ENCODE measurements around the gene SGSM2.

The SGSM2 gene

GRCh38 chr17:2357237-2357636 lies 19.9 kb downstream of the SGSM2 start:
- peaks cover 18% of the 10 kb centered on the region for H3K4me1 Mint-ChIP-seq (ENCODE audit: low read depth)
- H3K36me3 Mint-ChIP-seq (ENCODE audit: low read depth), result peaks cover 3% of the 10 kb centered on the region
- H3K4me3 Mint-ChIP-seq, result no peak overlapping the region
- no peak overlapping the region for H3K27ac Mint-ChIP-seq
- H3K9me3 Mint-ChIP-seq, result no peaks in the 10 kb centered on the region
- no peaks in the 10 kb centered on the region for H3K27me3 Mint-ChIP-seq

DNA sequence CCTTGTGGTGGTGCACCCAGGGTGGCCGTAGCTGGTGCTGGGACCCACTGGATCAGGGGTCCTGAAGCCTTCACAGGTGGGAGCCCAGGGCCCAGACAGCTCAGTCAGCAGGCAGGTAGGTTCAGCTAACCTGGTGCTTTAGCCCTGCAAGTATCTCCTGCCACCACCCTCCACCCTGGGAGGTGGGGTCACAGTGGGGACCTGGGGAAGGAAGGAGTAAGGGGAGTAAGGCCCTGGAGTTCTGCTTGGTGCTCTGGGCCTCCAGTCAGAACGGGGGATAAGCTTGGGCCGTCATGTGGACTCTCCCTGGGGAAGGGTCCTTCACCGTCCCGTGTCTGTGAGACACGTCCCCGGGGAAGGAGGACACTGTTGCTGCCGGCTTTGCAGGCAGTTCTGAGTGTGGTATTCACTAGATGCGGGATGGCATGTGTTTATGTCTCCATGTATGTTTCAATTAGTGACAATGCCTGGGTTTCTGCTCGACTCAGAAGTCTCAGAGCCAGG lies 20.7 kb downstream of the SGSM2 start:
- Mint-ChIP-seq H3K4me3 (no peak overlapping the region), H3K27me3 (no peaks in the 10 kb centered on the region), H3K9me3 (no peaks in the 10 kb centered on the region), H3K27ac (no peak overlapping the region), H3K36me3 (ENCODE audit: low read depth) (peaks cover 6% of the 10 kb centered on the region), H3K4me1 (ENCODE audit: low read depth) (peaks cover 16% of the 10 kb centered on the region)

- H3K36me3 Mint-ChIP-seq (ENCODE audit: low read depth), result peaks cover 6% of the 10 kb centered on the region
- no peak overlapping the region for H3K27ac Mint-ChIP-seq
- H3K27me3 Mint-ChIP-seq, result no peaks in the 10 kb centered on the region
- H3K9me3 Mint-ChIP-seq, result no peaks in the 10 kb centered on the region
- no peaks in the 10 kb centered on the region for H3K4me1 Mint-ChIP-seq (ENCODE audit: low read depth)
- H3K4me3 Mint-ChIP-seq, result no peak overlapping the region
Observed at GRCh38 chr17:2361010-2361760, 23.9 kb downstream of the SGSM2 start.

- Mint-ChIP-seq H3K36me3 (ENCODE audit: low read depth) (peaks cover 6% of the 10 kb centered on the region), H3K27me3 (no peaks in the 10 kb centered on the region), H3K9me3 (no peaks in the 10 kb centered on the region), H3K4me3 (no peak overlapping the region), H3K27ac (no peak overlapping the region), H3K4me1 (ENCODE audit: low read depth) (no peaks in the 10 kb centered on the region)
Observed at GRCh38 chr17:2362016-2362415, 24.7 kb downstream of the SGSM2 start.

DNA sequence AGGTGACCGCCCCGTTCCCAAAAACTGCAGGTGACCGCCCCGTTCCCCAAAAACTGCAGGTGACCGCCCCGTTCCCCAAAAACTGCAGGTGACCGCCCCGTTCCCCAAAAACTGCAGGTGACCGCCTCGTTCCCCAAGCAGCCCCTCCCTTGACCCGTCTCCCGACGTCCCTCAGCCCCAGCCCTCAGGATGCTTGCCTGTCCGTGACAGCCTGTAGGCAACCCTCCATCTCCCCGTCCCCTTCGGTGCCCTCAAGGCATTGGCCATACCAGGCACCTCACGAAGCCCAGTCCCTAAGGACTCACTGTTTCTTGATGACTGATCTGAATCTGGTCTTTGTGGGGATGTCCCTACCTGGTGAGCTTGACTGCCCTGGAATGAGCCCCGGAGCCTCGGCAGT lies 25.1 kb downstream of the SGSM2 start:
- H3K9me3 Mint-ChIP-seq, result no peaks in the 10 kb centered on the region
- H3K4me1 Mint-ChIP-seq (ENCODE audit: low read depth), result no peaks in the 10 kb centered on the region
- no peaks in the 10 kb centered on the region for H3K27me3 Mint-ChIP-seq
- no peak overlapping the region for H3K4me3 Mint-ChIP-seq
- no peak overlapping the region for H3K27ac Mint-ChIP-seq
- peaks cover 6% of the 10 kb centered on the region for H3K36me3 Mint-ChIP-seq (ENCODE audit: low read depth)

DNA sequence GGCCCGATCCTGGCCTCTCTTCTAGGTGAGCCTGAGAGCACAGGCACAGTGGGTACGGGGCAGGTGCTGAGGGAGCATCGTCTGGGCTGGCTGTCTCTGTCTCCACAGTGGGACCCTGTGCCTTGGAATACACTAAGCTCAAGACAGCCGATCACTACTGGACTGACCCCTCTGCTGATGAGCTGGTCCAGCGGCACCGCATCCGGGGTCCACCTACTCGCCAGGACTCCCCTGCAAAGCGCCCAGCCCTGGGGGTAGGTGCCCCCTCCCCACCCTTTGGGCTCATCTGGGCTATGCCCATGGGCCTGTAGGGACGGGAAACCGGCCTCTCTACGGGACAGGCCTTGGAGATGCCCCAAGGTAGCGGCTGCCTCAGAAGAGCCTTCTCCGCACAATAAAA lies 25.6 kb downstream of the SGSM2 start:
- Mint-ChIP-seq H3K4me3 (no peak overlapping the region), H3K36me3 (ENCODE audit: low read depth) (peaks cover 3% of the 10 kb centered on the region)

DNA sequence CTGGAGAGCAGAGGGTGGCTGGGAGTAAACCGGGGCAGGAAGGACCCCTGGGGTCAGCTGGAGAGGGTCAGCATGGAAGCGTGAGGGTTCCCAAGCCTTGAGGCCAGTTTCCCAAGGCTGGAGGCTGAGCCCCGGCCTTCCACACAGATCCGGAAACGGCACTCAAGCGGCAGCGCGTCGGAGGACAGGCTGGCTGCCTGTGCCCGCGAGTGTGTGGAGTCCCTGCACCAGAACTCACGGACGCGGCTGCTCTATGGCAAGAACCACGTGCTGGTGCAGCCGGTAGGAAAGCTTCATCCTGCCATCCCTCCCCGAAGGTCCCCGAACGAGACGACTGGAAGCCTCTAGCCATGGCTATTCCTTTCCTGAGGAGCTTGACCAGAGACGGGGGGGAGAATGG lies 26.0 kb downstream of the SGSM2 start:
- H3K36me3 Mint-ChIP-seq (ENCODE audit: low read depth), result peaks cover 3% of the 10 kb centered on the region
- no peaks in the 10 kb centered on the region for H3K4me1 Mint-ChIP-seq (ENCODE audit: low read depth)
- H3K27ac Mint-ChIP-seq, result no peak overlapping the region
- no peaks in the 10 kb centered on the region for H3K27me3 Mint-ChIP-seq
- H3K4me3 Mint-ChIP-seq, result no peak overlapping the region
- H3K9me3 Mint-ChIP-seq, result no peaks in the 10 kb centered on the region

More for the DNA sequence above, 25.6 kb downstream of the SGSM2 start:
- no peaks in the 10 kb centered on the region for H3K4me1 Mint-ChIP-seq (ENCODE audit: low read depth)
- no peaks in the 10 kb centered on the region for H3K27me3 Mint-ChIP-seq
- no peak overlapping the region for H3K27ac Mint-ChIP-seq
- no peaks in the 10 kb centered on the region for H3K9me3 Mint-ChIP-seq

DNA sequence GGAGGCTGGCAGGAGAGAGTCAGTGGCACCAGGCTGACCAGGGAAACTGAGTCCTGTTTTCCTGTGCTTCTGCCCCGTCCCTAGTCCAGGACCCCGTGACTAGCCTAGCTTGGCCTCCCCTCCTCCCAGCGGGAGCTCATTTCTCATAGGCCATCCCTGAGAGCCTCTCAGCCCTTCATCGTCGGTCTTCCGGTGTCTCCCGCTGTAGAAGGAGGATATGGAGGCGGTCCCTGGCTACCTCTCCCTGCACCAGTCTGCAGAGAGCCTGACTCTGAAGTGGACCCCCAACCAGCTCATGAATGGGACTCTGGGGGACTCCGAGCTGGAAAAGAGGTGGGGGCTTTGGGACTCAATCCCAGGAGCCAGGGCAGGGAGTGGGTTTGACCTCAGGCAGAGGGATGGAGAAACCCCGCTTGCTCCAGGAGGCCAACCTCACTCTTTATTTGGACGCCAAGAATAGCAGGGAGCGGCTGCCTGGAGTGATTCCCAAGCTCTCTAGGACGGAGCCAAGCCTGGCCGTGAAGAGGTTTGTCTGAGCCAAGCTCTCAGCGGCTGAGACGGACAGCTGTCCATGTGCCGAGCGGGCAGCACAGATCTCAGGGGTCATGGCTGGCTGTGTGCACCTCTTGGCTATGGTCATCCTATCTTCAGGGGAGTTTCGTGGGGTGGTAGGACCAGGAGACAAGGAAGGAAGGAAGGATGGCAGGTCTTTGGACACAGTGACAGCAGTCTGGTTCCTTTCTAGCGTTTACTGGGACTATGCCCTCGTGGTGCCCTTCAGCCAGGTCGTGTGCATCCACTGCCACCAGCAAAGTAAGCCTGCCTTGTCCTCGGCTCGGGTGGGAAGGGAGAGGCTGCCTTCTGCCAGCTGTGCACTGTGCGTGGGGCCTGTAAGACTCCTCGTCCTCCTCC lies 26.8 kb downstream of the SGSM2 start:
- peaks cover 3% of the 10 kb centered on the region for H3K36me3 Mint-ChIP-seq (ENCODE audit: low read depth)
- H3K4me1 Mint-ChIP-seq (ENCODE audit: low read depth), result no peaks in the 10 kb centered on the region

GRCh38 chr17:2364763-2365116 lies 27.4 kb downstream of the SGSM2 start:
- no peak overlapping the region for H3K4me3 Mint-ChIP-seq
- H3K36me3 Mint-ChIP-seq (ENCODE audit: low read depth), result peaks cover 3% of the 10 kb centered on the region
- no peaks in the 10 kb centered on the region for H3K4me1 Mint-ChIP-seq (ENCODE audit: low read depth)
- H3K27ac Mint-ChIP-seq, result no peak overlapping the region
- H3K9me3 Mint-ChIP-seq, result no peaks in the 10 kb centered on the region
- H3K27me3 Mint-ChIP-seq, result no peaks in the 10 kb centered on the region

More for the DNA sequence above, 26.8 kb downstream of the SGSM2 start:
- H3K27me3 Mint-ChIP-seq, result no peaks in the 10 kb centered on the region
- no peak overlapping the region for H3K4me3 Mint-ChIP-seq
- no peak overlapping the region for H3K27ac Mint-ChIP-seq
- no peaks in the 10 kb centered on the region for H3K9me3 Mint-ChIP-seq

- H3K9me3 Mint-ChIP-seq, result no peaks in the 10 kb centered on the region
- no peak overlapping the region for H3K4me3 Mint-ChIP-seq
- no peaks in the 10 kb centered on the region for H3K4me1 Mint-ChIP-seq (ENCODE audit: low read depth)
- H3K27me3 Mint-ChIP-seq, result no peaks in the 10 kb centered on the region
- H3K27ac Mint-ChIP-seq, result no peak overlapping the region
- peaks cover 3% of the 10 kb centered on the region for H3K36me3 Mint-ChIP-seq (ENCODE audit: low read depth)
Observed at GRCh38 chr17:2365132-2365531, 27.8 kb downstream of the SGSM2 start.

GRCh38 chr17:2366747-2367494 lies 29.6 kb downstream of the SGSM2 start:
- H3K4me3 Mint-ChIP-seq, result no peak overlapping the region
- H3K36me3 Mint-ChIP-seq (ENCODE audit: low read depth), result peaks cover 7% of the 10 kb centered on the region
- no peaks in the 10 kb centered on the region for H3K9me3 Mint-ChIP-seq
- no peaks in the 10 kb centered on the region for H3K27me3 Mint-ChIP-seq
- no peak overlapping the region for H3K27ac Mint-ChIP-seq
- H3K4me1 Mint-ChIP-seq (ENCODE audit: low read depth), result no peaks in the 10 kb centered on the region

- Mint-ChIP-seq H3K9me3 (no peaks in the 10 kb centered on the region), H3K27ac (no peak overlapping the region), H3K36me3 (ENCODE audit: low read depth) (peaks cover 4% of the 10 kb centered on the region), H3K27me3 (no peaks in the 10 kb centered on the region), H3K4me1 (ENCODE audit: low read depth) (no peaks in the 10 kb centered on the region), H3K4me3 (no peak overlapping the region)
Observed at GRCh38 chr17:2368359-2368758, 31.1 kb downstream of the SGSM2 start.

- no peak overlapping the region for H3K27ac Mint-ChIP-seq
- H3K36me3 Mint-ChIP-seq (ENCODE audit: low read depth), result peaks cover 4% of the 10 kb centered on the region
- no peak overlapping the region for H3K4me3 Mint-ChIP-seq
- H3K4me1 Mint-ChIP-seq (ENCODE audit: low read depth), result no peaks in the 10 kb centered on the region
- H3K9me3 Mint-ChIP-seq, result no peaks in the 10 kb centered on the region
- H3K27me3 Mint-ChIP-seq, result no peaks in the 10 kb centered on the region
Observed at GRCh38 chr17:2369039-2369438, 31.7 kb downstream of the SGSM2 start.

DNA sequence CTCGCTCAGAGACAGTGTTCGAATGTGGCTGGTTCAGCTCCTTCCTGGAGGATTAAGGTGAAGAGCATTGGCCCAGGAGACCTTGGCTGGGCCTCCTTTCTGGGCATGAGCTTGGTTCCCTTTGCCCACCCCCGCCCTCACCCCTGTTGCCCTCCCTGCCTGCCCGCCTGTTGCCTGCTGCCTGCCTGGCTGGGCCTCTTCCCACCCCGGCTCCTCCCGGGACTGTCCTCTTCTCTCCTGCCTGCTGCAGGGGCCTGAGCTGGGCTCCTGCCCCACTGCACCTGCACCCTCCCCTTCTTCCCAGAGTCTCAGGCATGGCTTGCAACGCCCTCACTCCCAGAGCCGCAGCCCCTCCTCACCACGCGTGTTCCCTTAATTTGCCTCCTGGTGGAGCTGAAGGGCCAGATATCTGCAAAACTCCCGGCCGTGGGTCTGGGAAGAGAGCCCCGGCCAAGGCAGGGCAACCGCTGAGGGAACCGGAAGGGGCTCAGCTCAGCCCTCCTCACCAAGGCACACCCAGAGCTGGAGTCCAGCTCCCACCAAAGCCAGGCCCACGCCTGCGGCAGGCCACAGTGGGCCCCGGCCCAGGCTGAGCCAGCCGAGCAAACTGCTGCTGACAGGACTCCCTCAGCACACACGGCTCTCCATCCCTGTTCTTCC lies 32.4 kb downstream of the SGSM2 start:
- H3K4me1 Mint-ChIP-seq (ENCODE audit: low read depth), result no peaks in the 10 kb centered on the region
- H3K4me3 Mint-ChIP-seq, result no peak overlapping the region
- peaks cover 4% of the 10 kb centered on the region for H3K36me3 Mint-ChIP-seq (ENCODE audit: low read depth)

More for the DNA sequence above, 32.4 kb downstream of the SGSM2 start:
- Mint-ChIP-seq H3K27me3 (no peaks in the 10 kb centered on the region), H3K9me3 (no peaks in the 10 kb centered on the region), H3K27ac (no peak overlapping the region)

Measured in stimulated activated naive CD8-positive, alpha-beta T cell treated with anti-CD3 and anti-CD28 coated beads, Interleukin-15, Interleukin-2, amounts not matched to agents 100 ng/mL and 50 ng/mL, for 24 hours (primary cell).